ENCODE measurements around the gene PPIP5K2. TPM values are rescaled to one million over a fixed set of nuclear protein-coding genes. Genes with fewer than 3 reads are reported as not detected.
A peak's percentile ranks its signal among the peaks of the same experiment; 100 is the strongest.

The PPIP5K2 gene
- total and polyA plus RNA-seq, 7 experiments from 2014 or later, result 19.2 to 77.4 (median 62.5) TPM

GRCh38 chr5:103128202-103128601 is 8.1 kb downstream of the PPIP5K2 start:
- ATAC-seq, result no peak
- CTCF ChIA-PET, result no interaction called here
- Mint-ChIP-seq H3K4me3 (no peak overlapping the region), H3K36me3 (peaks cover 0 to 18% (median 10%) of the 10 kb centered on the region in 5 donors), H3K27ac (no peak overlapping the region), H3K9me3 (no peaks in the 10 kb centered on the region), H3K4me1 (peaks cover 20 to 87% (median 73%) of the 10 kb centered on the region in 7 donors), H3K27me3 (no peaks in the 10 kb centered on the region)
- Histone ChIP-seq H3K9me3 (ENCODE audit: control insufficient read depth in 2 of 3, low read length in 3 of 3) (no peaks in the 10 kb centered on the region), H3K27ac (ENCODE audit: low read depth, low read length) (no peak overlapping the region), H3K4me3 (ENCODE audit: low read length) (no peak overlapping the region), H3K36me3 (ENCODE audit: control insufficient read depth in 2 of 3, insufficient read depth in 3 of 3, low read length in 3 of 3) (peaks cover 0 to 3% (median 0%) of the 10 kb centered on the region in 3 experiments), H3K4me1 (ENCODE audit: control insufficient read depth in 2 of 2, insufficient read depth in 2 of 2, low read length in 2 of 2) (peaks cover 0 to 5% of the 10 kb centered on the region in 2 donors), H3K27me3 (ENCODE audit: control insufficient read depth in 2 of 2, insufficient read depth in 2 of 2, low read length in 2 of 2) (no peaks in the 10 kb centered on the region)
- POLR2A ChIA-PET, result interaction anchor here (0.6 to 1.3 kb wide), 3 partner anchors 8 to 25 kb away, joined by 3 to 6 read pairs (median 3); partner anchors contain the start of genes GIN1 and PPIP5K2
- intact Hi-C loops (cut with micrococcal nuclease), result no loop called here
- no peak for DNase-seq

GRCh38 chr5:103132684-103133083 is 12.6 kb downstream of the PPIP5K2 start:
- Mint-ChIP-seq H3K4me3 (peak overlapping the region in 1 of 10 donors; percentile 11), H3K9me3 (no peaks in the 10 kb centered on the region), H3K27me3 (no peaks in the 10 kb centered on the region), H3K4me1 (peaks cover 14 to 61% (median 44%) of the 10 kb centered on the region in 7 donors), H3K36me3 (peaks cover 0 to 18% (median 10%) of the 10 kb centered on the region in 5 donors), H3K27ac (peak overlapping the region in 7 of 9 donors; percentile 2 to 81 (median 32))
- POLR2A ChIA-PET, result interaction anchor here (1.2 kb wide), 1 partner anchor 13 kb away, joined by 6 read pairs; the partner anchor contains the start of genes GIN1 and PPIP5K2
- no peaks in the 10 kb centered on the region for H3K4me1 ChIP-seq (ENCODE audit: control insufficient read depth in 2 of 2, insufficient read depth in 2 of 2, low read length in 2 of 2)
- H3K27me3 ChIP-seq (ENCODE audit: control insufficient read depth in 2 of 2, insufficient read depth in 2 of 2, low read length in 2 of 2), result no peaks in the 10 kb centered on the region
- CTCF ChIA-PET, result no interaction called here
- intact Hi-C loops (cut with micrococcal nuclease), result loop anchor here in 1 of 2 donors (10.0 kb wide), 1 partner anchor 342 kb away; no protein-coding TSS in a partner anchor
- peaks cover 0 to 9% (median 0%) of the 10 kb centered on the region in 3 experiments for H3K36me3 ChIP-seq (ENCODE audit: control insufficient read depth in 2 of 3, insufficient read depth in 3 of 3, low read length in 3 of 3)
- H3K4me3 ChIP-seq (ENCODE audit: low read length), result no peak overlapping the region
- DNase-seq, result no peak
- no peak for ATAC-seq
- H3K9me3 ChIP-seq (ENCODE audit: control insufficient read depth in 2 of 3, low read length in 3 of 3), result no peaks in the 10 kb centered on the region
- no peak overlapping the region for H3K27ac ChIP-seq (ENCODE audit: low read depth, low read length)

GRCh38 chr5:103133231-103133630 is 13.1 kb downstream of the PPIP5K2 start:
- Mint-ChIP-seq H3K9me3 (no peaks in the 10 kb centered on the region), H3K4me1 (peaks cover 14 to 55% (median 42%) of the 10 kb centered on the region in 7 donors), H3K27me3 (no peaks in the 10 kb centered on the region), H3K27ac (peak overlapping the region in 5 of 9 donors; percentile 2 to 81 (median 32)), H3K4me3 (no peak overlapping the region), H3K36me3 (peaks cover 0 to 17% (median 10%) of the 10 kb centered on the region in 5 donors)
- Histone ChIP-seq H3K4me1 (ENCODE audit: control insufficient read depth in 2 of 2, insufficient read depth in 2 of 2, low read length in 2 of 2) (no peaks in the 10 kb centered on the region), H3K27me3 (ENCODE audit: control insufficient read depth in 2 of 2, insufficient read depth in 2 of 2, low read length in 2 of 2) (no peaks in the 10 kb centered on the region), H3K4me3 (ENCODE audit: low read length) (no peak overlapping the region), H3K36me3 (ENCODE audit: control insufficient read depth in 2 of 3, insufficient read depth in 3 of 3, low read length in 3 of 3) (peaks cover 0 to 9% (median 0%) of the 10 kb centered on the region in 3 experiments), H3K9me3 (ENCODE audit: control insufficient read depth in 2 of 3, low read length in 3 of 3) (no peaks in the 10 kb centered on the region), H3K27ac (ENCODE audit: low read depth, low read length) (peak overlapping the region; percentile 2)
- POLR2A ChIA-PET, result interaction anchor here (1.2 kb wide), 1 partner anchor 13 kb away, joined by 6 read pairs; the partner anchor contains the start of genes GIN1 and PPIP5K2
- no peak for DNase-seq
- no peak for ATAC-seq
- intact Hi-C loops (cut with micrococcal nuclease), result loop anchor here in 1 of 2 donors (10.0 kb wide), 1 partner anchor 342 kb away; no protein-coding TSS in a partner anchor
- CTCF ChIA-PET, result no interaction called here

- no peaks in the 10 kb centered on the region for H3K9me3 ChIP-seq (ENCODE audit: control insufficient read depth in 2 of 3, low read length in 3 of 3)
- no peaks in the 10 kb centered on the region for H3K27me3 ChIP-seq (ENCODE audit: control insufficient read depth in 2 of 2, insufficient read depth in 2 of 2, low read length in 2 of 2)
- no peak for DNase-seq
- peaks cover 0 to 13% (median 0%) of the 10 kb centered on the region in 3 experiments for H3K36me3 ChIP-seq (ENCODE audit: control insufficient read depth in 2 of 3, insufficient read depth in 3 of 3, low read length in 3 of 3)
- POLR2A ChIA-PET, result no interaction called here
- H3K4me1 ChIP-seq (ENCODE audit: control insufficient read depth in 2 of 2, insufficient read depth in 2 of 2, low read length in 2 of 2), result no peaks in the 10 kb centered on the region
- Mint-ChIP-seq H3K4me3 (no peak overlapping the region), H3K9me3 (no peaks in the 10 kb centered on the region), H3K27me3 (no peaks in the 10 kb centered on the region), H3K36me3 (peaks cover 5 to 22% (median 12%) of the 10 kb centered on the region in 5 donors), H3K4me1 (peaks cover 9 to 37% (median 27%) of the 10 kb centered on the region in 7 donors), H3K27ac (peak overlapping the region in 3 of 9 donors; percentile 11 to 24 (median 21))
- intact Hi-C loops (cut with micrococcal nuclease), result loop anchor here (5.0 to 10.0 kb wide), 6 partner anchors 93 to 978 kb away; no protein-coding TSS in a partner anchor
- CTCF ChIA-PET, result interaction anchor here (0.6 to 1.7 kb wide), 2 partner anchors 355 to 356 kb away, joined by 3 to 5 read pairs; no protein-coding TSS in a partner anchor
- H3K27ac ChIP-seq (ENCODE audit: low read depth, low read length), result no peak overlapping the region
- no peak overlapping the region for H3K4me3 ChIP-seq (ENCODE audit: low read length)
- ATAC-seq, result no peak
These were observed 15.4 kb downstream of the PPIP5K2 start for GRCh38 chr5:103135461-103135860.

- H3K27ac Mint-ChIP-seq, result no peak overlapping the region
- H3K27me3 Mint-ChIP-seq, result no peaks in the 10 kb centered on the region
- ATAC-seq (no peak), DNase-seq (no peak)
- peaks cover under 1 to 14% (median 6%) of the 10 kb centered on the region in 7 donors for H3K4me1 Mint-ChIP-seq
- POLR2A ChIA-PET, result interaction anchor here (1.1 to 1.6 kb wide), 2 partner anchors 18 kb away, joined by 4 to 10 read pairs; partner anchors contain the start of genes GIN1 and PPIP5K2
- CTCF ChIA-PET, result interaction anchor here (1.1 to 2.6 kb wide), 5 partner anchors 142 to 601 kb away, joined by 3 to 18 read pairs (median 3); no protein-coding TSS in a partner anchor
- H3K4me3 Mint-ChIP-seq, result no peak overlapping the region
- intact Hi-C loops (cut with micrococcal nuclease), result loop anchor here (2.0 to 10.0 kb wide), 9 partner anchors 17 to 981 kb away; partner anchors contain the start of genes GIN1 (in 1 of the 2) and PPIP5K2 (in 1 of the 2)
- Histone ChIP-seq H3K27me3 (ENCODE audit: control insufficient read depth in 2 of 2, insufficient read depth in 2 of 2, low read length in 2 of 2) (no peaks in the 10 kb centered on the region), H3K9me3 (ENCODE audit: control insufficient read depth in 2 of 3, low read length in 3 of 3) (no peaks in the 10 kb centered on the region), H3K4me1 (ENCODE audit: control insufficient read depth in 2 of 2, insufficient read depth in 2 of 2, low read length in 2 of 2) (no peaks in the 10 kb centered on the region), H3K36me3 (ENCODE audit: control insufficient read depth in 2 of 3, insufficient read depth in 3 of 3, low read length in 3 of 3) (peaks cover 0 to 13% (median 0%) of the 10 kb centered on the region in 3 experiments), H3K27ac (ENCODE audit: low read depth, low read length) (no peak overlapping the region), H3K4me3 (ENCODE audit: low read length) (no peak overlapping the region)
- H3K9me3 Mint-ChIP-seq, result no peaks in the 10 kb centered on the region
- peaks cover 5 to 27% (median 13%) of the 10 kb centered on the region in 5 donors for H3K36me3 Mint-ChIP-seq
These were observed 18.1 kb downstream of the PPIP5K2 start for GRCh38 chr5:103138202-103138690.

- H3K4me3 Mint-ChIP-seq, result no peak overlapping the region
- Histone ChIP-seq H3K27me3 (ENCODE audit: control insufficient read depth in 2 of 2, insufficient read depth in 2 of 2, low read length in 2 of 2) (no peaks in the 10 kb centered on the region), H3K36me3 (ENCODE audit: control insufficient read depth in 2 of 3, insufficient read depth in 3 of 3, low read length in 3 of 3) (peaks cover 0 to 13% (median 0%) of the 10 kb centered on the region in 3 experiments), H3K4me1 (ENCODE audit: control insufficient read depth in 2 of 2, insufficient read depth in 2 of 2, low read length in 2 of 2) (no peaks in the 10 kb centered on the region), H3K4me3 (ENCODE audit: low read length) (no peak overlapping the region), H3K27ac (ENCODE audit: low read depth, low read length) (no peak overlapping the region), H3K9me3 (ENCODE audit: control insufficient read depth in 2 of 3, low read length in 3 of 3) (no peaks in the 10 kb centered on the region)
- DNase-seq (peak; percentile 59 to 86 (median 78)), ATAC-seq (peak; percentile 99)
- intact Hi-C loops (cut with micrococcal nuclease), result loop anchor here (1.0 to 10.0 kb wide), 18 partner anchors 19 to 982 kb away; partner anchors contain the start of genes GIN1 (in 2 of the 2) and PPIP5K2 (in 2 of the 2)
- ChIA-PET POLR2A (interaction anchor here (1.1 kb wide), 1 partner anchor 19 kb away, joined by 4 read pairs; the partner anchor contains the start of genes GIN1 and PPIP5K2), CTCF (interaction anchor here (0.6 to 2.6 kb wide), 15 partner anchors 8 to 603 kb away, joined by 3 to 18 read pairs (median 3); partner anchors contain the start of genes GIN1 and PPIP5K2)
- H3K9me3 Mint-ChIP-seq, result no peaks in the 10 kb centered on the region
- peaks cover 5 to 27% (median 13%) of the 10 kb centered on the region in 5 donors for H3K36me3 Mint-ChIP-seq
- peak overlapping the region in 1 of 9 donors; percentile 51 for H3K27ac Mint-ChIP-seq
- H3K27me3 Mint-ChIP-seq, result no peaks in the 10 kb centered on the region
- H3K4me1 Mint-ChIP-seq, result peaks cover 1 to 11% (median 4%) of the 10 kb centered on the region in 7 donors
These were observed 19.3 kb downstream of the PPIP5K2 start for GRCh38 chr5:103139264-103139865.
